HL-60/S4 (cell line): Measurements from ENCODE around the gene XRCC1.
"Not testable (repeated sequence)": the region's sequence is repeated elsewhere in the genome, so short reads cannot be mapped to it uniquely, and the experiment has no call there.

Experiments used
- in situ Hi-C: fragments of 300-500 bp; cut with MboI; formaldehyde crosslinking; loops from 2 replicates; pipeline ENCODE4 v1.14.3; 2022; ENCODE audit warnings: low sequenced_read_pairs

XRCC1 gene

DNA sequence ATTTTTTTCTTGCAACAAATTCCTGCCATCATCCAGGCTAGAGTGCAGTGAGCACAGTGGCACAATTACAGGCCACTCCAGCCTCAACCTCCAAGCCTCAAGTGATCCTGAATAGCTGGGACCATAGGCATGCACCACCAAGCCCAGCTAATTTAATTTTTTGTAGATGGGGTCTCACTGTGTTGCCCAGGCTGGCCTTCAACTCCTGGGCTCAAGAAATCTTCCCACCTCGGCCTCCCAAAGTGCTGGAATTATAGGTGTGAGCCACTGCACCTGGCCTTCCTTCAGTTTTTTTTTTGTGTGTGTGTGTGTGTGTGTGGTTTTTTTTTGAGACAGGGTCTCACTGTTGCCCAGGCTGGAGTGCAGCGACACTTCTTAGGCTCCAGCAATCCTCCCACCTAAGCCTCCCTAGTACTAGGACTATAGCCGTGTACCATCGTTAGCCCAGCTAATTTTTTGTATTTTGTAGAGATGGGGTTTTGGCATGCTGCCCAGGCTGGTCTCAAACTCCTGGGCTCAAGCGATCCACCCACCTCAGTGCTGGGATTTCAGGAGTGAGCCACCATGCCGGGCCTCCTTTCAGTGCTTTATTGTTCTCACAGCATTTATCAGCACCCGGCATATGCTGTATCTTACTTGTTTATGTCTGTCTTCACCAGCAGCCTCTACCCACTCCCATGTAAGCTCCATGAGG is 30.7 kb upstream of the XRCC1 start:
- in situ Hi-C loops = no loop called here

GRCh38 chr19:43600326-43600725 is 25.0 kb upstream of the XRCC1 start:
- in situ Hi-C loops = not testable (repeated sequence)

GRCh38 chr19:43599635-43600295 is 24.4 kb upstream of the XRCC1 start:
- in situ Hi-C loops = no loop called here

DNA sequence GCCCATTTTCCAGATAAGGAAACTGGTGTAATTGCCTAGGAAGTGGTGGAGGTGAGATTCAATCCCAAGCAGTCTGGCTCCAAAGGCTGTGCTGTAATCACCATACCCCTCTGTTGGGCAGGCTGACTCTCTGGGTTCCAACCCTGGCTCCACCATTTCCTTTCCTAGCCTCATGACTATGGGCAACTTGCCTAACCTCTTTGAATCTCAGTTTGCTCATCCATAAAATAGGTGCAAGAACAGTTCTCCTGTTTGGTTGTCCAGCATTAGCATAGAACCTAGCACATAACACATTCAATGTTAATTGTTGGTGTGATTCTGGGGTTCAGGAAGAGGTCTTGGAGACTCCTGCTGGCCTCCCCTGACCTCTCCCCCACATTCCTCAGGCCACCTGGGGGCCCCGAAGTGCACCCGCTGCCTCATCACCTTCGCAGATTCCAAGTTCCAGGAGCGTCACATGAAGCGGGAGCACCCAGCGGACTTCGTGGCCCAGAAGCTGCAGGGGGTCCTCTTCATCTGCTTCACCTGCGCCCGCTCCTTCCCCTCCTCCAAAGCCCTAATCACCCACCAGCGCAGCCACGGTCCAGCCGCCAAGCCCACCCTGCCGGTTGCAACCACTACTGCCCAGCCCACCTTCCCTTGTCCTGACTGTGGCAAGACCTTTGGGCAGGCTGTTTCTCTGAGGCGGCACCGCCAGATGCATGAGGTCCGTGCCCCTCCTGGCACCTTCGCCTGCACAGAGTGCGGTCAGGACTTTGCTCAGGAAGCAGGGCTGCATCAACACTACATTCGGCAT is 23.3 kb upstream of the XRCC1 start:
- in situ Hi-C loops = no loop called here

DNA sequence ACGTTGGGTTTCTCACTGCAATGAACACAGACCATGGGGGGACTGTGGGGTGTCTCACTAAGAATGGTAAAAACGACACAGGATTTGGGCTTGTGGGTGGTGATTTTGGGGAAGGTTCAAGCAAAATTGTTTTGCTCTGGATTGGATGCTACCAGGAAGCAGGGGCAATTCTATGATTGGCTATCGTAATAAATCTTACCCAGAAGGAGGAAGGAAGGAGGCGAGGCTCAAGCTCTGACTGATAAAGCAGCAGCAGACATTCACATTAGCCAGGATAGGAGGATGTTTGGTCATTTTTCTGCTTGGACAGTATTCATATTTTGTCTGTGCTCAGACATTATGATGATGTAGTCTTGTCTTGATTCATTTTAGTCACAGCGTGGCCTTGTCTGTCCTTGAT is 22.5 kb upstream of the XRCC1 start:
- in situ Hi-C loops = no loop called here

- in situ Hi-C loops = no loop called here
Measured at GRCh38 chr19:43596842-43597461, 21.6 kb upstream of the XRCC1 start.

GRCh38 chr19:43595999-43596841 is 20.9 kb upstream of the XRCC1 start, which contains the start of the genes IRGQ and ZNF576:
IRGQ (minus strand) TSS chr19:43596134; CDS start chr19:43595338, 796 bp downstream.
ZNF576 (plus strand) TSS chr19:43596595; CDS start chr19:43597109, 514 bp downstream.
- in situ Hi-C loops = no loop called here

GRCh38 chr19:43595605-43595998 is 20.3 kb upstream of the XRCC1 start:
- in situ Hi-C loops = no loop called here

DNA sequence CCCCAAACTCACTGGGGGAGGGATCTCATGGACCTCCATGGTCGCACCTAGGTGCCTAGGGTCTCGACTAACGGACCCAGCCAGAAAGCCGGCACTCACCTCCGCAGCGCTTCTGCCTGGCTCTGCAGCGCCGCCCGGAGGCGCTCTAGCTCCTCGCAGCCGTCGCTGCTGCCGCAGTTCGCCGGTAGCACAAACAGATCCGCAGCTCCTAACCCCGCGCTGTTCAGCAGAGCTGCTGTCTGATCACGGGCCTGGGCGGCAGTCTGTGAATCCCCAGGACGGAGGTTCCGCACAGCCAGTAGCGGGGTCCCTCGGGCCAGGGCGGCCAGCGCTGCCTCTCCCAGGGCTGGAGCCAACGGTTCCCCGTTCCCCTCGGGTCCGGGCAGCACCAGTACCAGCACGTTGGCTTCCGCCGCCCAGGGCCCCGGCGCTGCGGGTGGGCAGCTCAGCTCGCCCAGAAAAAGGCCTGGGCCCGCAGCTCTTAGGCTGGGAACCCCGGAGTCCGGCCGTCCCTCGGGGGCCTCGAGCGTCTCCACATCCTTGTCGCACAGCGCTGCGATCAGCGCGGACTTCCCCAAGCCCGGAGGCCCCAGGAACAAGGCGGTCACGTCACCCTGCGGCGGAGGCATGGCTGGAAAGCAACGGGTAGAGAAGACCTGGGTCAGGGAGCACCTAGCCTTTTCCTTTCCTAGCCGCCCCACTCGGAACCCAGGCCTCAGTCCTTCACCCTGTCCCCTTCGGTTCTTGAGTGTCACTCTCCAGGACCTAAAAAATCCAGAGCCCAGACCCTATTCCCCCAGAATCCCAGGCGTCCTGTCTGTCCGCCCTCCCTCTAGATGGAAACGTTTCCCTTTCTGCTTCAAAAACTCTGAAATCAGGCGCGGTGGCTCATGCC is 19.6 kb upstream of the XRCC1 start:
- in situ Hi-C loops = no loop called here

GRCh38 chr19:43594081-43594697 is 18.9 kb upstream of the XRCC1 start:
- in situ Hi-C loops = no loop called here

DNA sequence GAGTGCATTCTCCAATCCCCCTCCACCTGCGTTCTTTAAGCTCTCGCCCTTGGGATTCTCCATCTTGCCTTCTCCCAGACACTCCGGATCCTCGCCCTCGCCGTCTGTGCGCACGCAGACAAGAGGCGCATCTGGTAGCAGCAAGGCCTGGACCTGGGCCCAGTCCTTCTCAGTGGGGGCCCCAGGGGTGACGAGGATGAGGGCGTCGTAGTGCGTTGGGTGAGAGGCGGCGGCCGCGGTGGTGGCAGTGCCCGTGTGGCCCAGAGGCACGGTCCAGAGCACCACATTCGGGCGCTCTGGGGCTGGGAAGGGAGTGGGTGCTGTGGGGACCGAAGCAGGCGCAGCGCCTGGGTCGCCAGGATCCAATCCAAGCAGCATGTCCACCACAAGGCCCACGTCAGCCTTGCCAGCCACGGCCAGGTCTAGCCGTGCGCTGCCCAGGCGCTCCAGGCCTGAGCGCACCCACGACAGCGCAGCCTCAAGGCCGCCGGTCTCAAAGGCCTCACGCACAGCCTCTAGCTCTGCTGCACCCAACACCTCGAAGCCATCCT is 17.5 kb upstream of the XRCC1 start:
- in situ Hi-C loops = no loop called here

DNA sequence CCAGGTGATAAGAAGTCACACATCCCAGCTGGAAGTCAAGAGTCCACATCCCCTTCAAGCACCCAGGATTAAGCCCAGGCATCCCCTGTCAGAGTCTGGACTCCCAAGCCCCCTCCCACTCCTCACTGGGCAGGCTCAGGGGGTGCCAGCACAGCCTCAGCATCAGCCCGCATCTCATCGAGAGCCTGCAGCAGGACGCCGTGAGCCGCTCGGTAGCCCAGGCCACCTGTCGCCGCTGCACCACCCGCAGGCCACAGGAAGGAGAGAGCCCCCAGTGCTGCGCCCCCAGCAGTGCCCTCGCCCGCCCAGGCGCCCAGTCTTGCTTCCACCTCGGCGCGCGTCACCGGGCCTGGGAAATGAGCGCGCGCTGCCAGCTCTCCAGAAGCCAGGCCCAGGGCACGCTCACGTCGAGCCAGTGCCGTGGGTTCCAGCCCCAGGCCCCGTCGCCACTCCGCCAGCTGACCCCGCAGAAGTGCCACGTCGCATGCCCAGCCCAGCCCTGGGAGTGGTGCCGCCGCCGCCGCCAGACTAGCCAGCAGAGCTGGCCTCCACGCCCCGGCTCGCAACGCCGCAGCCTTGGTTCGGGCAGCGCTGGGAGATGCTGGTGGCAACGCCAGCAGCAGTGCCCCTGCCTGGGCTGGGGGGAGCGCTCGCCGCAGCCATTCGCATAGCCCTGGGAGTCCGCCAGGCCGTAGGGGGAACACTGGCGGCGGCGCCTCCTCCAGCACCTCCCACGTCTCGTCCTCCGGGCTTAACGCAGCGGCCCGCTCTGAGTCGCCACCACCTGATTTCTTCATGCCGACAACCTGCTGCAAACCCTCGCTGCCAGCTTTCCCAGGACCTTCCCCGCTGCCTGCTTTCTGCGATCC is 16.8 kb upstream of the XRCC1 start:
- in situ Hi-C loops = no loop called here

DNA sequence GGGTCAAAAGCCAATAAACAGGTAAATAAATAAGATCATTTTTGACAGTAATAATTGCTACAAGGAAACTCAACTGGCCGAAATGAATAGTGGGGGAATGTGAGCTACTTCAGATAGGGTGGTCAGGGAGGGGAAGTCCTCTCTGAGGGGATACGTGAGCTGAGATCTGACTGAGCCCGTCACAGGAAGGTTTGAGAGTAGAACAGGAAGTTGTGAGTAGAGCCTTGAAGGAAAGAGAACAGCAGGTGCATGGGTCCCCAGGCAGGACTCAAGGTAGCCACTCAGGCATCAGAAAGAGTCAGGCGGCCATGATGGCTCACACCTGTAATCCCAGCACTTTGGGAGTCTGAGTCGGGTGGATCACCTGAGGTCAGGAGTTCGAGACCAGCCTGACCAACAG is 14.4 kb upstream of the XRCC1 start:
- in situ Hi-C loops = no loop called here

DNA sequence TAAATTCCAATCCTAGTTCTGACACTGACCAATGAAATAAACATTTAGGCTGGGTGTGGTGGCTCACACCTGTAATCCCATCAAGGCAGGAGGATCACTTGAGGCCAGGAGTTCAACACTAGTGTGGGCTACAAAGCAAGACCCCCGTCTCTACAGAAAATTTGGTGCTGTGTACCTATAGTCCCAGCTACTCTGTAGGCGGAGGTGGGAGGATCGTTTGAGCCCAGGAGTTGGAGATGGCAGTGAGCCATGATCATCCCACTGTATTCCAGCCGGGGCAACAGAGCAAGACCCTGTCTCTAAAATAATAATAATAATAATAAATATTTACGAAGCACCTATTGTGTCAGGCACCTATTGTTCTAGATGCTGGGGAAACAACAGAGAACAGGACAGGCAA is 13.9 kb upstream of the XRCC1 start:
- in situ Hi-C loops = no loop called here

DNA sequence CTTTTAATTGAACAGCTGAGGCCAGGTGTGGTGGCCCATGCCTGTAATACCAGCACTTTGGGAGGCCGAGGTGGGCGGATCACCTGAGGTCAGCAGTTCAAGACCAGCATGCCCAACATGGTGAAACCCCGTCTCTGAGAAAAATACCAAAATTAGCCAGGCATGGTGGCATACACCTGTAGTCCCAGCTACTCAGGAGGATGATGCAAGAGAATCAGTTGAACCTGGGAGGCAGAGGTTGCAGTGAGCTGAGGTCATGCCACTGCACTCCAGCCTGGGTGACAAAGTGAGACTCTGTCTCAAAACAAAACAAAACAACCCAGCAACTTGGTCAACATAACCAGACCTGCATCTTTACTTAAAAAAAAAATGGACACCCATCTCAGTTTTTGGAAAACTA is 11.7 kb upstream of the XRCC1 start:
- in situ Hi-C loops = not testable (repeated sequence)

- in situ Hi-C loops = no loop called here
Measured at GRCh38 chr19:43586346-43586745, 11.0 kb upstream of the XRCC1 start.

- in situ Hi-C loops = no loop called here
Measured at GRCh38 chr19:43584484-43584883, 9.2 kb upstream of the XRCC1 start.

DNA sequence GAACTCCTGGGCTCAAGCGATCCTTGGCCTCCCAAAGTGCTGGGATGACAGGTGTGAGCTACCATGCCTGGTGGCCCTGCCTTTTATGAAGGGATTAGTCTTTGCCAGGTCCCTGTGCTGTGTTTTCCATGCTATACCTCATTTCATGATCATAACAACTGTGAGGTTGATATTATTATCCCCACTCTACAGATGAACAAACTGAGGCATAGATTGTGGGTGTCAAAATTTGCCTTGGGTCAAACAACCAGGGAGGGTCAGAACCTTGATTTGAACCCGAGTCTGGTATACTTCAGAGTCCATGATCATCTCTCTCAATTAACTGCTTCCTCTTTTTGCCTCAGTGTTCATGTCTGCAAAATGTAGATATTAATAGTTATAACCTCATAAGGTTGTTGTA is 7.2 kb upstream of the XRCC1 start:
- in situ Hi-C loops = no loop called here
